Measurements from ENCODE around the gene SLC38A5. TPM values are rescaled to one million over a fixed set of nuclear protein-coding genes. Genes with fewer than 3 reads are reported as not detected.

The SLC38A5 gene
- total and polyA plus RNA-seq, 2 of the 13 experiments (the other 11 are each of a cell fraction or from before 2014, with no cell fraction given) = 46.1 to 73.4 TPM

DNA sequence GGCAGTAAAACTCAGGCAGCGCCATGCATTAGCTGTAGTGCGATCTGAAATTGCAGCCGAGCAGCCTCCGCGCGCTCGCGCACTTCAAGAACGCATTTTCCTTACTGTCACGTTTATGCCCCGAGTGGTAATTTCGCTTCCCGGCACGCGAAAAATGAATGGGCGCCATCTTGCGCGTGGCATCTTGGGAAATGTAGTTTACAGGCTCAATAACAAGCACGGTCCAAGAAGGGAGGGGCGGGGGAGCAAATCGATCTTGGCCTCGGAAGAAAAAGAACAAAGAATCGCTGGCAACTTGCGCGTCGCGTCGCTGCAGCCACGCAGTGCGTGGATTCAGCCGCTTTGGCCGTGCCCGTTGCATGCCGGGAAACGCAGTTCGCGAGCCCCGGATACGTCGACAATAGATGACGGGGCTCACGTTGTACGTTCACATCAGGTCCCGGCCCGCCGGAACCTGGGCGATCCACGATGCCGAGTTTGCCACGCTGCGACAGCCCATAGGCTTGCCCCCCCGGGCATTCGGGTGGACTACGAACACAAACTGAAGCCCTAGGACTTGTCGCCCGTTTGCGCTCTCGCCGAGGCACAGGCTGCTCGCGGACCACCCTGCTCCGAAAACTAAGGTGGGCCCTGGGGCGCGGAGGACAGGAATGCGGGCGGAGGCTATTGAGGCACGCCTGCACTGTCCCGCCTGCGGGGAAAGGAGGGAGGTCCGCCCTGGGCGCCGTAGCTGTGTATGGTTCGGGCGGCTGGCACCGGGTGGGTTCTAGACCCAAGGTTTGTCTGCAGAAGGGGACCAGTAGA, 5.9 kb upstream of the SLC38A5 start, which contains the start of gene FTSJ1 (continued):
- TF ChIP-seq ZNF749 (CRISPR knock-in tag; IDR thresholded peaks at IDR 0.05; ENCODE audit: borderline replicate concordance) = 0 out of 2 replicates have a peak, but pooled peaks have one; percentile 55
- no peak for TF ChIP-seq ZNF660 (CRISPR knock-in tag; IDR thresholded peaks at IDR 0.05; ENCODE audit: borderline replicate concordance, low read depth)
- TF ChIP-seq CENPX (CRISPR knock-in tag; IDR thresholded peaks at IDR 0.05) = no peak
- TF ChIP-seq MTA1 (CRISPR knock-in tag; IDR thresholded peaks at IDR 0.05; ENCODE audit: borderline replicate concordance) = peak; percentile 22; the same call in 1 of the 2 replicates
- no peak for TF ChIP-seq ZNF782 (CRISPR knock-in tag; IDR thresholded peaks at IDR 0.05; ENCODE audit: borderline replicate concordance)
- peak; percentile 95 for TF ChIP-seq CREM (IDR thresholded peaks at IDR 0.05)
- no peak for TF ChIP-seq CREM (CRISPR knock-in tag; IDR thresholded peaks at IDR 0.05)
- TF ChIP-seq, protein P1, sequence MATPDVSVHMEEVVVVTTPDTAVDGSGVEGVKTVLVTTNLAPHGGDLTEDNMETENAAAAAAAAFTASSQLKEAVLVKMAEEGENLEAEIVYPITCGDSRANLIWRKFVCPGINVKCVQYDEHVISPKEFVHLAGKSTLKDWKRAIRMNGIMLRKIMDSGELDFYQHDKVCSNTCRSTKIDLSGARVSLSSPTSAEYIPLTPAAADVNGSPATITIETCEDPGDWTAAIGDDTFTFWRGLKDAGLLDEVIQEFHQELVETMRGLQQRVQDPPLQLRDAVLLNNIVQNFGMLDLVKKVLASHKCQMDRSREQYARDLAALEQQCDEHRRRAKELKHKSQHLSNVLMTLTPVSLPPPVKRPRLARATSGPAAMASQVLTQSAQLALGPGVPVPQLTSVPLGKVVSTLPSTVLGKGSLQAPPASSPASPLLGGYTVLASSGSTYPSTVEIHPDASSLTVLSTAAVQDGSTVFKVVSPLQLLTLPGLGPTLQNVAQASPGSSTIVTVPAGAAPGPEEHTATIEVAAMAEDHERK (CRISPR knock-in tag; IDR thresholded peaks at IDR 0.05; ENCODE audit: low read depth) = peak; percentile 87
- TF ChIP-seq THYN1 (CRISPR knock-in tag; IDR thresholded peaks at IDR 0.05; ENCODE audit: borderline replicate concordance, low read depth) = no peak
- TF ChIP-seq ZNF605 (CRISPR knock-in tag; IDR thresholded peaks at IDR 0.05) = peak; percentile 68
- TF ChIP-seq MED1 (CRISPR knock-in tag; IDR thresholded peaks at IDR 0.05) = peak; percentile 47
- peak; percentile 50; the same call in 1 of the 2 replicates for TF ChIP-seq SNAPC2 (CRISPR knock-in tag; IDR thresholded peaks at IDR 0.05)
- no peak for TF ChIP-seq HHEX (CRISPR knock-in tag; IDR thresholded peaks at IDR 0.05)
- 0 out of 2 replicates have a peak, but pooled peaks have one; percentile 25 for TF ChIP-seq CHCHD3 (CRISPR knock-in tag; IDR thresholded peaks at IDR 0.05)
- TF ChIP-seq POLR2A (IDR thresholded peaks at IDR 0.05; ENCODE audit: insufficient read depth in 1 of 2, low read depth in 2 of 2, low read length in 2 of 2) = peak in 1 of 2 experiments; percentile 50; a peak in 2 of 4 replicates
- no peak for TF ChIP-seq GZF1 (CRISPR knock-in tag; IDR thresholded peaks at IDR 0.05)
- TF ChIP-seq NFYB (CRISPR knock-in tag; IDR thresholded peaks at IDR 0.05) = peak; percentile 57
- no peak for TF ChIP-seq HNF4G (IDR thresholded peaks at IDR 0.05; ENCODE audit: borderline replicate concordance, low read depth, low read length)
- no peak for TF ChIP-seq HNF4G (CRISPR knock-in tag; IDR thresholded peaks at IDR 0.05; ENCODE audit: borderline replicate concordance, low read depth)
- TF ChIP-seq ZNF180 (CRISPR knock-in tag; IDR thresholded peaks at IDR 0.05; ENCODE audit: borderline replicate concordance, low read depth) = no peak
- TF ChIP-seq NFE2L1 (CRISPR knock-in tag; IDR thresholded peaks at IDR 0.05; ENCODE audit: borderline replicate concordance) = no peak
- no peak for TF ChIP-seq TGIF2 (CRISPR knock-in tag; IDR thresholded peaks at IDR 0.05)
- 0 out of 2 replicates have a peak, but pooled peaks have one; percentile 32 for TF ChIP-seq HOXD1 (CRISPR knock-in tag; IDR thresholded peaks at IDR 0.05)
- TF ChIP-seq GLI4 (CRISPR knock-in tag; IDR thresholded peaks at IDR 0.05; ENCODE audit: borderline replicate concordance) = no peak
- TF ChIP-seq, protein P2, sequence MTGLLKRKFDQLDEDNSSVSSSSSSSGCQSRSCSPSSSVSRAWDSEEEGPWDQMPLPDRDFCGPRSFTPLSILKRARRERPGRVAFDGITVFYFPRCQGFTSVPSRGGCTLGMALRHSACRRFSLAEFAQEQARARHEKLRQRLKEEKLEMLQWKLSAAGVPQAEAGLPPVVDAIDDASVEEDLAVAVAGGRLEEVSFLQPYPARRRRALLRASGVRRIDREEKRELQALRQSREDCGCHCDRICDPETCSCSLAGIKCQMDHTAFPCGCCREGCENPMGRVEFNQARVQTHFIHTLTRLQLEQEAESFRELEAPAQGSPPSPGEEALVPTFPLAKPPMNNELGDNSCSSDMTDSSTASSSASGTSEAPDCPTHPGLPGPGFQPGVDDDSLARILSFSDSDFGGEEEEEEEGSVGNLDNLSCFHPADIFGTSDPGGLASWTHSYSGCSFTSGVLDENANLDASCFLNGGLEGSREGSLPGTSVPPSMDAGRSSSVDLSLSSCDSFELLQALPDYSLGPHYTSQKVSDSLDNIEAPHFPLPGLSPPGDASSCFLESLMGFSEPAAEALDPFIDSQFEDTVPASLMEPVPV (CRISPR knock-in tag; IDR thresholded peaks at IDR 0.05) = peak; percentile 55; the same call in 1 of the 2 replicates
- no peak for TF ChIP-seq ZFP37 (CRISPR knock-in tag; IDR thresholded peaks at IDR 0.05; ENCODE audit: borderline replicate concordance)

All from HepG2 (cell line).